Natural killer cell (primary cell): ENCODE data around the gene CROCC2. TPM values are rescaled to one million over a fixed set of nuclear protein-coding genes. Genes with fewer than 3 reads are reported as not detected.

Source experiments
- ATAC-seq, 3 donors: fragments of 150-1000 bp in 2 of 3; fragments of 200-7000 bp in 1 of 3; cut with Tn5 transposase; 1 replicate in 1 of 3; 2 replicates in 2 of 3; pipeline ENCODE4 v1.10.0; 2021; ENCODE audit warnings: mild to moderate bottlenecking in 2 of 3, moderate library complexity in 2 of 3
- DNase-seq, 2 donors: peaks; one replicate each; pipeline versions ENCODE4 v3.0.0 to v3.0.0-alpha.2; 2013 to 2021; ENCODE audit warnings: mixed read lengths in 1 of 2
- H3K27ac ChIP-seq: one replicate; pipeline ENCODE4 v1.5.1; 2013; ENCODE audit warnings: mild to moderate bottlenecking, low read length
- H3K27me3 ChIP-seq: one replicate; pipeline ENCODE4 v1.6.1; 2013; ENCODE audit warnings: low read length; ENCODE audit not compliant: control insufficient read depth, insufficient read depth
- H3K36me3 ChIP-seq: one replicate; pipeline ENCODE4 v1.6.1; 2013; ENCODE audit warnings: low read length; ENCODE audit not compliant: control insufficient read depth, insufficient read depth
- H3K4me1 ChIP-seq: one replicate; pipeline ENCODE4 v1.6.1; 2013; ENCODE audit warnings: low read length; ENCODE audit not compliant: control insufficient read depth, insufficient read depth
- H3K4me3 ChIP-seq: one replicate; pipeline ENCODE4 v1.5.1; 2013; ENCODE audit warnings: low read length
- H3K9me3 ChIP-seq: one replicate; pipeline ENCODE4 v1.6.1; 2013; ENCODE audit warnings: low read length; ENCODE audit not compliant: control insufficient read depth, insufficient read depth
- H3K27ac Mint-ChIP-seq, 2 donors: one replicate each; pipeline ENCODE4 v1.8.0; 2022; ENCODE audit warnings: mild to moderate bottlenecking in 2 of 2, mixed read lengths in 2 of 2, moderate library complexity in 1 of 2
- H3K27me3 Mint-ChIP-seq, 2 donors: one replicate each; pipeline ENCODE4 v1.8.0; 2022; ENCODE audit warnings: low read depth in 2 of 2, mixed read lengths in 2 of 2
- H3K36me3 Mint-ChIP-seq: one replicate; pipeline ENCODE4 v1.8.0; 2022; ENCODE audit warnings: mixed read lengths
- H3K4me1 Mint-ChIP-seq, 2 donors: one replicate each; pipeline ENCODE4 v1.8.0; 2022; ENCODE audit warnings: mixed read lengths in 2 of 2
- H3K4me3 Mint-ChIP-seq: one replicate; pipeline ENCODE4 v1.8.0; 2022; ENCODE audit warnings: mild to moderate bottlenecking, moderate library complexity, mixed read lengths
- H3K9me3 Mint-ChIP-seq, 2 donors: one replicate each; pipeline ENCODE4 v1.8.0; 2022; ENCODE audit warnings: mixed read lengths in 2 of 2
- CTCF ChIP-seq: fragments of 200-600 bp; IDR thresholded peaks from one replicate; pipeline ENCODE4 v1.8.0; 2022; ENCODE audit warnings: antibody characterized with exemption
- WGBS: methylation state at CpG from one replicate; pipeline ENCODE4 v1.1.7; 2013; ENCODE audit warnings: missing lambda C conversion rate; ENCODE audit not compliant: insufficient coverage; 5-methylcytosine and 5-hydroxymethylcytosine counted together
- intact Hi-C: fragments of 100-400 bp; cut with micrococcal nuclease; formaldehyde crosslinking; loops from one replicate; pipeline ENCODE4 v1.14.2; 2022
- total RNA-seq, 4 donors: library from RNA; stranded (reverse); fragments of 120-200 nt in 1 of 4; gene quantifications; one replicate each; pipeline versions ENCODE4 v1.2.3 to v1.2.4, GENCODE V29; 2013 to 2022

CROCC2 gene
- total RNA-seq, 3 donors from 2014 or later (not counting 1 experiment from before 2014, with no cell fraction given) = 0.14 TPM; not detected in 2

- no peaks in the 10 kb centered on the region for H3K36me3 Mint-ChIP-seq
- ATAC-seq = no peak
- Histone ChIP-seq H3K4me3 (no peak overlapping the region), H3K4me1 (no peaks in the 10 kb centered on the region), H3K36me3 (no peaks in the 10 kb centered on the region), H3K9me3 (no peaks in the 10 kb centered on the region), H3K27me3 (no peaks in the 10 kb centered on the region), H3K27ac (no peak overlapping the region)
- WGBS = 88% methylated on average over 34 of the region's 34 CpGs
- no peaks in the 10 kb centered on the region for H3K27me3 Mint-ChIP-seq
- H3K9me3 Mint-ChIP-seq = no peaks in the 10 kb centered on the region
- intact Hi-C loops = no loop called here
- no peak for TF ChIP-seq CTCF
- no peak for DNase-seq
- H3K4me1 Mint-ChIP-seq = no peaks in the 10 kb centered on the region
- H3K4me3 Mint-ChIP-seq = no peak overlapping the region
- no peak overlapping the region for H3K27ac Mint-ChIP-seq
These were observed 2.7 kb upstream of the CROCC2 start for GRCh38 chr2:240903191-240904060.

- no peaks in the 10 kb centered on the region for H3K36me3 Mint-ChIP-seq
- no peak overlapping the region for H3K27ac Mint-ChIP-seq
- 83% methylated on average over 18 of the region's 19 CpGs for WGBS
- no peaks in the 10 kb centered on the region for H3K4me1 Mint-ChIP-seq
- Histone ChIP-seq H3K27me3 (no peaks in the 10 kb centered on the region), H3K4me3 (no peak overlapping the region), H3K27ac (no peak overlapping the region), H3K9me3 (no peaks in the 10 kb centered on the region), H3K4me1 (no peaks in the 10 kb centered on the region), H3K36me3 (no peaks in the 10 kb centered on the region)
- ATAC-seq = no peak
- H3K4me3 Mint-ChIP-seq = no peak overlapping the region
- H3K27me3 Mint-ChIP-seq = no peaks in the 10 kb centered on the region
- no peak for TF ChIP-seq CTCF
- intact Hi-C loops = no loop called here
- no peak for DNase-seq
- no peaks in the 10 kb centered on the region for H3K9me3 Mint-ChIP-seq
These were observed 1.6 kb upstream of the CROCC2 start for GRCh38 chr2:240904216-240905175.

DNA sequence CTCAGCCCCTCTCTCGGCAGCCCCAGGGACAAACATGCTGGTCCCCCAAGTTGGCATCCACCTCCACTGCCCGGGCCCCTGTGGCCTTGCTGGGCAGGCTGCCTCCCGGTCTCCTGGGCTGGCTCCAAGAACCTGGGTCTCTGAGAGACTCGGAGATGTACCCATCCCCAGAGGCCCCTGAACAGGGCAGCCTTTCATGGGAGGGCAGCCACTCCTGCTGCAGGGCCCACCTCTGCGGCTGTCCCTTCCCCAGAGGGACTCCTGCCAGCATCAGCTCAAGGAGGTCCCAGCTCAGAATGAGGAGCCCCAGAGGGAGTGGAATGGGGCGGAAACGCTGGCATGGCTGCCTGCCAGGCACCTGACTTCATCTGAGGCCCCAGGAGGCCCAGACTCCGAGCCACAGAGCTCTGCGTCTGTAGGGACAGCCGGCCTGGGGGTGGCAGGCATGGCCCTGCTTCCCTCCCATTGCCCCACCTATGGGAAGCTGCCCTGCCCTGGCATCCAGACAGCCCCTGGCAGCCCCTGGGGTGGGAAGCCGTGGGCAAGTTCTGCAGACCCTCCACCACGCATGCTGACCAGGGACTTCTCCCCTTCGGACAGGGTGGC lies 857 bp upstream of the CROCC2 start:
- Mint-ChIP-seq H3K4me3 (no peak overlapping the region), H3K36me3 (no peaks in the 10 kb centered on the region), H3K9me3 (no peaks in the 10 kb centered on the region), H3K27ac (no peak overlapping the region), H3K4me1 (no peaks in the 10 kb centered on the region), H3K27me3 (no peaks in the 10 kb centered on the region)
- Histone ChIP-seq H3K4me1 (no peaks in the 10 kb centered on the region), H3K9me3 (no peaks in the 10 kb centered on the region), H3K4me3 (no peak overlapping the region), H3K27ac (no peak overlapping the region), H3K27me3 (no peaks in the 10 kb centered on the region), H3K36me3 (no peaks in the 10 kb centered on the region)
- TF ChIP-seq CTCF = no peak
- WGBS = 54% methylated on average over 13 of the region's 13 CpGs
- DNase-seq = no peak
- intact Hi-C loops = no loop called here
- ATAC-seq = no peak
